AML-193 (cell line): ENCODE results near the gene TPRG1.

Experiments
- DNase-seq, 2 experiments: peaks; one replicate each; lab custom pipeline; 2025; lab: John Stamatoyannopoulos, UW

TPRG1 gene

GRCh38 chr3:189232790-189233189 lies 61.0 kb downstream of the TPRG1 start:
- DNase-seq: no peak

- peak; percentile 18 to 38 for DNase-seq
These were observed 61.6 kb downstream of the TPRG1 start for GRCh38 chr3:189233225-189233858.

- no peak for DNase-seq
These were observed 63.4 kb downstream of the TPRG1 start for GRCh38 chr3:189235214-189235613.

- DNase-seq: no peak
These were observed 64.6 kb downstream of the TPRG1 start for GRCh38 chr3:189236352-189236751.

GRCh38 chr3:189237526-189237925 lies 65.8 kb downstream of the TPRG1 start:
- no peak for DNase-seq

GRCh38 chr3:189238071-189238470 lies 66.3 kb downstream of the TPRG1 start:
- no peak for DNase-seq

- DNase-seq: no peak
These were observed 67.8 kb downstream of the TPRG1 start for GRCh38 chr3:189239616-189240015.

GRCh38 chr3:189249987-189250386 lies 78.2 kb downstream of the TPRG1 start:
- DNase-seq: no peak

GRCh38 chr3:189258261-189258660 lies 86.5 kb downstream of the TPRG1 start:
- no peak for DNase-seq

GRCh38 chr3:189260556-189261493 lies 89.1 kb downstream of the TPRG1 start:
- DNase-seq: no peak

GRCh38 chr3:189262746-189263145 lies 91.0 kb downstream of the TPRG1 start:
- DNase-seq: no peak

GRCh38 chr3:189267981-189268613 lies 96.3 kb downstream of the TPRG1 start:
- DNase-seq: peak; percentile 24 to 27

GRCh38 chr3:189269365-189269764 lies 97.6 kb downstream of the TPRG1 start:
- no peak for DNase-seq

GRCh38 chr3:189270248-189270832 lies 98.6 kb downstream of the TPRG1 start:
- peak; percentile 69 to 77 for DNase-seq

GRCh38 chr3:189272500-189273119 lies 100.8 kb downstream of the TPRG1 start:
- DNase-seq: peak; percentile 59 to 65

GRCh38 chr3:189273736-189274135 lies 102.0 kb downstream of the TPRG1 start:
- peak in 1 of 2 experiments; percentile 17 for DNase-seq

- no peak for DNase-seq
These were observed 103.4 kb downstream of the TPRG1 start for GRCh38 chr3:189275182-189275581.

GRCh38 chr3:189275852-189276251 lies 104.1 kb downstream of the TPRG1 start:
- DNase-seq: no peak

- peak; percentile 96 to 98 for DNase-seq
These were observed 104.9 kb downstream of the TPRG1 start for GRCh38 chr3:189276444-189277219.

- DNase-seq: peak; percentile 46 to 62
These were observed 105.9 kb downstream of the TPRG1 start for GRCh38 chr3:189277711-189278110.

- no peak for DNase-seq
These were observed 106.5 kb downstream of the TPRG1 start for GRCh38 chr3:189278221-189278620.
